Naive thymus-derived CD8-positive, alpha-beta T cell (primary cell): Measurements from ENCODE around the gene USO1. TPM values are rescaled to one million over a fixed set of nuclear protein-coding genes. Genes with fewer than 3 reads are reported as not detected.

ENCODE experiments used
- ATAC-seq, 2 donors: fragments of 150-1000 bp; cut with Tn5 transposase in 1 of 2; sonication (Bioruptor Pico), chemical (Tn5 transposase) in 1 of 2; 1 replicate in 1 of 2; 2 replicates in 1 of 2; pipeline ENCODE4 v1.10.0; 2021; ENCODE audit warnings: mild to moderate bottlenecking in 2 of 2, moderate library complexity in 2 of 2
- POLR2A ChIA-PET: fragments of 350-600 bp; sonication (Branson Sonifier 250); formaldehyde crosslinking; loops from one replicate; lab custom pipeline; 2021; ENCODE audit warnings: antibody characterized with exemption; lab: Charles Lee
- DNase-seq, 10 donors: peaks; one replicate each; pipeline versions ENCODE4 v3.0.0 to v3.0.0-alpha.2; 2020 to 2022
- H3K27ac Mint-ChIP-seq, 10 donors: one replicate each; pipeline ENCODE4 v1.8.0; 2020 to 2022; ENCODE audit warnings: mild to moderate bottlenecking in 10 of 10, mixed read lengths in 10 of 10, moderate library complexity in 4 of 10, inconsistent platforms in 1 of 10
- H3K27me3 Mint-ChIP-seq, 5 donors: one replicate each; pipeline ENCODE4 v1.8.0; 2021 to 2022; ENCODE audit warnings: mixed read lengths in 5 of 5
- H3K36me3 Mint-ChIP-seq, 3 donors: one replicate each; pipeline ENCODE4 v1.8.0; 2020 to 2022; ENCODE audit warnings: mixed read lengths in 3 of 3, mild to moderate bottlenecking in 2 of 3, inconsistent platforms in 1 of 3
- H3K4me1 Mint-ChIP-seq, 4 donors: one replicate each; pipeline ENCODE4 v1.8.0; 2021 to 2022; ENCODE audit warnings: mixed read lengths in 4 of 4
- H3K4me3 Mint-ChIP-seq, 10 donors: one replicate each; pipeline ENCODE4 v1.8.0; 2020 to 2022; ENCODE audit warnings: mild to moderate bottlenecking in 10 of 10, mixed read lengths in 10 of 10, moderate library complexity in 6 of 10, inconsistent platforms in 1 of 10
- H3K9me3 Mint-ChIP-seq, 9 donors: one replicate each; pipeline ENCODE4 v1.8.0; 2020 to 2022; ENCODE audit warnings: mixed read lengths in 9 of 9, mild to moderate bottlenecking in 3 of 9, inconsistent platforms in 1 of 9, moderate library complexity in 1 of 9
- polyA plus RNA-seq, 3 donors: library from polyadenylated mRNA; unstranded; fragments of 300-500 nt; fragmentation: Illumina TruSeq; gene quantifications; one replicate each; pipeline ENCODE4 v1.2.3, GENCODE V29; 2021
- total RNA-seq, 8 experiments: library from RNA in 2 of 8; stranded (reverse) in 2 of 8; gene quantifications; one replicate each; pipeline ENCODE4 v1.2.3 and lab custom pipeline; 2021 to 2026

The USO1 gene
- total and polyA plus RNA-seq, 5 experiments from 2014 or later, result 22.0 to 36.6 (median 26.5) TPM

- Mint-ChIP-seq H3K9me3 (no peaks in the 10 kb centered on the region), H3K36me3 (no peaks in the 10 kb centered on the region), H3K4me3 (peak overlapping the region in 1 of 10 donors; percentile 33), H3K27me3 (no peaks in the 10 kb centered on the region), H3K27ac (peak overlapping the region; percentile 70 to 97 (median 91)), H3K4me1 (peaks cover 14 to 43% (median 39%) of the 10 kb centered on the region in 4 donors)
- POLR2A ChIA-PET, result interaction anchor here (0.8 to 1.4 kb wide), 4 partner anchors 10 to 26 kb away, joined by 3 to 7 read pairs (median 4); no protein-coding TSS in a partner anchor
- ATAC-seq (no peak), DNase-seq (no peak)
These were observed 27.8 kb upstream of the USO1 start for GRCh38 chr4:75696581-75696980.

- DNase-seq (peak in 8 of 10 donors; percentile 1 to 43 (median 20)), ATAC-seq (peak; percentile 51 to 54)
- H3K4me3 Mint-ChIP-seq, result peak overlapping the region; percentile 9 to 69 (median 60)
- peaks cover 14 to 43% (median 39%) of the 10 kb centered on the region in 4 donors for H3K4me1 Mint-ChIP-seq
- POLR2A ChIA-PET, result interaction anchor here (1.4 to 1.5 kb wide), 3 partner anchors 25 to 68 kb away, joined by 3 to 6 read pairs (median 4); partner anchors contain the start of genes CDKL2 and USO1
- H3K36me3 Mint-ChIP-seq, result no peaks in the 10 kb centered on the region
- no peaks in the 10 kb centered on the region for H3K27me3 Mint-ChIP-seq
- H3K9me3 Mint-ChIP-seq, result no peaks in the 10 kb centered on the region
- H3K27ac Mint-ChIP-seq, result peak overlapping the region; percentile 84 to 94 (median 90)
These were observed 26.0 kb upstream of the USO1 start for GRCh38 chr4:75698162-75698962.

DNA sequence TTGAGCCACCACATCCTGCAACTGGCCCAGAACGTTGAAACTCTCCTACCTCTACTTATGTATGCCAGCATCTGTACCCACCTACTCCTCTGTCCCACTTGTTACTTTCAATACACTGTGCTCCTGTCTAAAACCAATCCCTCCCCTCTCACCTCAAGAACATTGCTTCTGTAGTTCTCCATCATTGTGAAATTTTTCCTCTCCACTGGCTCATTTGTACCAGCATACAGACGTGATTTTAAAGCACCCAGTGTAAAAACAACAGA lies 25.5 kb upstream of the USO1 start:
- Mint-ChIP-seq H3K27me3 (no peaks in the 10 kb centered on the region), H3K36me3 (no peaks in the 10 kb centered on the region), H3K4me1 (peaks cover 14 to 42% (median 39%) of the 10 kb centered on the region in 4 donors), H3K27ac (peak overlapping the region; percentile 84 to 94 (median 90)), H3K4me3 (peak overlapping the region; percentile 9 to 69 (median 60)), H3K9me3 (no peaks in the 10 kb centered on the region)
- POLR2A ChIA-PET, result interaction anchor here (1.5 kb wide), 1 partner anchor 25 kb away, joined by 4 read pairs; the partner anchor contains the start of gene USO1
- DNase-seq, result no peak
- ATAC-seq, result peak in 1 of 2 donors; percentile 23

DNA sequence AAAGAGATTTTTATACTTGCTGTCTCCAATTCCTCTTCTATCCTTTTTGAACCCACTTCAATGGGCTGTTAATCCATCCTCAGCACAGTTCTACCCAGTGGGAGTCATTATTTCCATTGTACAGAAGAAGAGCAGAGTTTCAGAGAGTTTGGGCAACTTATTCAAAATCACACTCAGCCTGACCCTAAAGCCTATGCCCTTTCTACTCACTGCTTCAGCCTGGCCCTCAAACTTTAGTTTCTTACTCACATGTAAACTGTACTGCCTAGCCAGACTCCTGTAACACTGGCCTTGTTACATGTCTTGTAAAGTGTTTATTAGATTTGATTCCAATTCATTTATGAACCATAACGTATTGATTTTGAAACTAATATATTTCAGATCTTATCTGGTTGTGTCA lies 25.1 kb upstream of the USO1 start:
- Mint-ChIP-seq H3K27me3 (no peaks in the 10 kb centered on the region), H3K4me3 (peak overlapping the region in 9 of 10 donors; percentile 5 to 69 (median 61)), H3K27ac (peak overlapping the region; percentile 84 to 94 (median 90)), H3K4me1 (peaks cover 14 to 40% (median 39%) of the 10 kb centered on the region in 4 donors), H3K36me3 (no peaks in the 10 kb centered on the region), H3K9me3 (no peaks in the 10 kb centered on the region)
- POLR2A ChIA-PET, result interaction anchor here (1.5 kb wide), 1 partner anchor 24 kb away, joined by 4 read pairs; the partner anchor contains the start of gene USO1
- ATAC-seq (no peak), DNase-seq (no peak)

GRCh38 chr4:75702919-75703411 lies 21.4 kb upstream of the USO1 start:
- H3K27ac Mint-ChIP-seq, result no peak overlapping the region
- POLR2A ChIA-PET, result no interaction called here
- H3K27me3 Mint-ChIP-seq, result no peaks in the 10 kb centered on the region

GRCh38 chr4:75705198-75705977 lies 19.0 kb upstream of the USO1 start:
- Mint-ChIP-seq H3K4me3 (no peak overlapping the region), H3K27me3 (no peaks in the 10 kb centered on the region), H3K4me1 (peaks cover 4 to 9% (median 7%) of the 10 kb centered on the region in 4 donors), H3K27ac (peak overlapping the region in 5 of 10 donors; percentile 1 to 68 (median 43)), H3K9me3 (no peaks in the 10 kb centered on the region), H3K36me3 (no peaks in the 10 kb centered on the region)
- no peak for DNase-seq
- POLR2A ChIA-PET, result interaction anchor here (1.4 kb wide), 1 partner anchor 18 kb away, joined by 5 read pairs; the partner anchor contains the start of gene USO1
- no peak for ATAC-seq

More at GRCh38 chr4:75702919-75703411, 21.4 kb upstream of the USO1 start:
- ATAC-seq (no peak), DNase-seq (no peak)
- Mint-ChIP-seq H3K36me3 (no peaks in the 10 kb centered on the region), H3K9me3 (no peaks in the 10 kb centered on the region), H3K4me1 (peaks cover 11 to 17% (median 16%) of the 10 kb centered on the region in 4 donors), H3K4me3 (no peak overlapping the region)

- Mint-ChIP-seq H3K4me3 (no peak overlapping the region), H3K27ac (peak overlapping the region in 9 of 10 donors; percentile 49 to 95 (median 85)), H3K4me1 (peaks cover 4 to 13% (median 7%) of the 10 kb centered on the region in 4 donors)
These were observed 16.1 kb upstream of the USO1 start for GRCh38 chr4:75708218-75708691.

GRCh38 chr4:75710246-75710645 lies 14.1 kb upstream of the USO1 start:
- ATAC-seq (no peak), DNase-seq (no peak)
- POLR2A ChIA-PET, result interaction anchor here (0.5 to 1.6 kb wide), 2 partner anchors 13 to 77 kb away, joined by 3 to 4 read pairs; no protein-coding TSS in a partner anchor
- no peaks in the 10 kb centered on the region for H3K36me3 Mint-ChIP-seq
- no peaks in the 10 kb centered on the region for H3K9me3 Mint-ChIP-seq
- H3K27ac Mint-ChIP-seq, result peak overlapping the region in 1 of 10 donors; percentile 75
- peaks cover 5 to 14% (median 10%) of the 10 kb centered on the region in 4 donors for H3K4me1 Mint-ChIP-seq
- no peak overlapping the region for H3K4me3 Mint-ChIP-seq
- H3K27me3 Mint-ChIP-seq, result no peaks in the 10 kb centered on the region

More at GRCh38 chr4:75708218-75708691, 16.1 kb upstream of the USO1 start:
- POLR2A ChIA-PET, result interaction anchor here (0.6 kb wide), 1 partner anchor 52 kb away, joined by 3 read pairs; no protein-coding TSS in a partner anchor
- peak; percentile 95 to 97 for ATAC-seq
- H3K36me3 Mint-ChIP-seq, result no peaks in the 10 kb centered on the region
- no peaks in the 10 kb centered on the region for H3K9me3 Mint-ChIP-seq
- peak; percentile 11 to 79 (median 66) for DNase-seq
- H3K27me3 Mint-ChIP-seq, result no peaks in the 10 kb centered on the region

DNA sequence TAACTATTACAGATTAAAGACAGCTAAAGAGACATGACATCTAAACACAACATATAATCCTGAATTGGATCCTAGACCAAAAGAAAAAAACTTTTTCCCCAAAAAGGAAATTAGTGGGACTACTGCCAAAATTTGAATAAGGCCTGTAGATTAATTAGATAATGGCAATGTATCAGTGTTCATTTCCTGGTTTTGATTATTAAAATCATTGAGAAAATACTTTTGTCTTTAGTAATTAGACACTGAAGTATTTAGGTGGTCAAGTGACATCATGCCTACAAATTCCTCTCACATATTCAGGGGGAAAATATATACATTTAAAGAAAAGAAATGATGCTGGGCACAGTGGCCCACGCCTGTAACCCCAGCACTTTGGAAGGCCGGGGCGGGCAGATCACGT lies 10.4 kb upstream of the USO1 start:
- POLR2A ChIA-PET, result no interaction called here
- no peak for DNase-seq
- Mint-ChIP-seq H3K4me1 (peaks cover 4 to 12% (median 8%) of the 10 kb centered on the region in 4 donors), H3K27ac (no peak overlapping the region), H3K36me3 (peaks cover 0 to 11% (median 3%) of the 10 kb centered on the region in 3 donors), H3K9me3 (no peaks in the 10 kb centered on the region), H3K4me3 (no peak overlapping the region), H3K27me3 (no peaks in the 10 kb centered on the region)
- ATAC-seq, result no peak

GRCh38 chr4:75714704-75715103 lies 9.7 kb upstream of the USO1 start:
- Mint-ChIP-seq H3K4me1 (peaks cover 4 to 11% (median 7%) of the 10 kb centered on the region in 4 donors), H3K36me3 (peaks cover 0 to 11% (median 3%) of the 10 kb centered on the region in 3 donors), H3K27ac (no peak overlapping the region), H3K27me3 (no peaks in the 10 kb centered on the region), H3K9me3 (no peaks in the 10 kb centered on the region), H3K4me3 (no peak overlapping the region)
- no peak for ATAC-seq
- POLR2A ChIA-PET, result interaction anchor here (1.6 kb wide), 1 partner anchor 10 kb away, joined by 4 read pairs; the partner anchor contains the start of gene USO1
- DNase-seq, result no peak

- Mint-ChIP-seq H3K4me3 (no peak overlapping the region), H3K27me3 (no peaks in the 10 kb centered on the region), H3K36me3 (peaks cover 0 to 11% (median 3%) of the 10 kb centered on the region in 3 donors), H3K27ac (peak overlapping the region in 2 of 10 donors; percentile 8 to 61), H3K9me3 (no peaks in the 10 kb centered on the region), H3K4me1 (peaks cover 4 to 11% (median 7%) of the 10 kb centered on the region in 4 donors)
- ATAC-seq, result no peak
- no peak for DNase-seq
- POLR2A ChIA-PET, result interaction anchor here (0.5 to 1.6 kb wide), 2 partner anchors 9 to 35 kb away, joined by 4 read pairs; partner anchors contain the start of gene USO1
These were observed 9.1 kb upstream of the USO1 start for GRCh38 chr4:75715105-75715799.
